Natural killer cell (primary cell): ENCODE measurements around the gene ZNF414. TPM values are rescaled to one million over a fixed set of nuclear protein-coding genes. Genes with fewer than 3 reads are reported as not detected.
A peak's percentile ranks its signal among the peaks of the same experiment; 100 is the strongest.

Experiments
- ATAC-seq, 3 donors: fragments of 150-1000 bp in 2 of 3; fragments of 200-7000 bp in 1 of 3; cut with Tn5 transposase; 1 replicate in 1 of 3; 2 replicates in 2 of 3; pipeline ENCODE4 v1.10.0; 2021; ENCODE audit warnings: mild to moderate bottlenecking in 2 of 3, moderate library complexity in 2 of 3
- DNase-seq, 2 donors: peaks; one replicate each; pipeline versions ENCODE4 v3.0.0 to v3.0.0-alpha.2; 2013 to 2021; ENCODE audit warnings: mixed read lengths in 1 of 2
- H3K27ac ChIP-seq: one replicate; pipeline ENCODE4 v1.5.1; 2013; ENCODE audit warnings: mild to moderate bottlenecking, low read length
- H3K27me3 ChIP-seq: one replicate; pipeline ENCODE4 v1.6.1; 2013; ENCODE audit warnings: low read length; ENCODE audit not compliant: control insufficient read depth, insufficient read depth
- H3K36me3 ChIP-seq: one replicate; pipeline ENCODE4 v1.6.1; 2013; ENCODE audit warnings: low read length; ENCODE audit not compliant: control insufficient read depth, insufficient read depth
- H3K4me1 ChIP-seq: one replicate; pipeline ENCODE4 v1.6.1; 2013; ENCODE audit warnings: low read length; ENCODE audit not compliant: control insufficient read depth, insufficient read depth
- H3K4me3 ChIP-seq: one replicate; pipeline ENCODE4 v1.5.1; 2013; ENCODE audit warnings: low read length
- H3K9me3 ChIP-seq: one replicate; pipeline ENCODE4 v1.6.1; 2013; ENCODE audit warnings: low read length; ENCODE audit not compliant: control insufficient read depth, insufficient read depth
- H3K27ac Mint-ChIP-seq, 2 donors: one replicate each; pipeline ENCODE4 v1.8.0; 2022; ENCODE audit warnings: mild to moderate bottlenecking in 2 of 2, mixed read lengths in 2 of 2, moderate library complexity in 1 of 2
- H3K27me3 Mint-ChIP-seq, 2 donors: one replicate each; pipeline ENCODE4 v1.8.0; 2022; ENCODE audit warnings: low read depth in 2 of 2, mixed read lengths in 2 of 2
- H3K36me3 Mint-ChIP-seq: one replicate; pipeline ENCODE4 v1.8.0; 2022; ENCODE audit warnings: mixed read lengths
- H3K4me1 Mint-ChIP-seq, 2 donors: one replicate each; pipeline ENCODE4 v1.8.0; 2022; ENCODE audit warnings: mixed read lengths in 2 of 2
- H3K4me3 Mint-ChIP-seq: one replicate; pipeline ENCODE4 v1.8.0; 2022; ENCODE audit warnings: mild to moderate bottlenecking, moderate library complexity, mixed read lengths
- H3K9me3 Mint-ChIP-seq, 2 donors: one replicate each; pipeline ENCODE4 v1.8.0; 2022; ENCODE audit warnings: mixed read lengths in 2 of 2
- WGBS: methylation state at CpG from one replicate; pipeline ENCODE4 v1.1.7; 2013; ENCODE audit warnings: missing lambda C conversion rate; ENCODE audit not compliant: insufficient coverage; 5-methylcytosine and 5-hydroxymethylcytosine counted together
- intact Hi-C: fragments of 100-400 bp; cut with micrococcal nuclease; formaldehyde crosslinking; loops from one replicate; pipeline ENCODE4 v1.14.2; 2022
- total RNA-seq, 4 donors: library from RNA; stranded (reverse); fragments of 120-200 nt in 1 of 4; gene quantifications; one replicate each; pipeline versions ENCODE4 v1.2.3 to v1.2.4, GENCODE V29; 2013 to 2022
- TF ChIP-seq, protein P1 (sequence below): fragments of 200-600 bp; IDR thresholded peaks from one replicate; pipeline ENCODE4 v1.8.0; 2022; ENCODE audit warnings: antibody characterized with exemption

The ZNF414 gene
- total RNA-seq, 3 donors from 2014 or later (not counting 1 experiment from before 2014, with no cell fraction given): 42.1 to 46.4 (median 42.3) TPM

DNA sequence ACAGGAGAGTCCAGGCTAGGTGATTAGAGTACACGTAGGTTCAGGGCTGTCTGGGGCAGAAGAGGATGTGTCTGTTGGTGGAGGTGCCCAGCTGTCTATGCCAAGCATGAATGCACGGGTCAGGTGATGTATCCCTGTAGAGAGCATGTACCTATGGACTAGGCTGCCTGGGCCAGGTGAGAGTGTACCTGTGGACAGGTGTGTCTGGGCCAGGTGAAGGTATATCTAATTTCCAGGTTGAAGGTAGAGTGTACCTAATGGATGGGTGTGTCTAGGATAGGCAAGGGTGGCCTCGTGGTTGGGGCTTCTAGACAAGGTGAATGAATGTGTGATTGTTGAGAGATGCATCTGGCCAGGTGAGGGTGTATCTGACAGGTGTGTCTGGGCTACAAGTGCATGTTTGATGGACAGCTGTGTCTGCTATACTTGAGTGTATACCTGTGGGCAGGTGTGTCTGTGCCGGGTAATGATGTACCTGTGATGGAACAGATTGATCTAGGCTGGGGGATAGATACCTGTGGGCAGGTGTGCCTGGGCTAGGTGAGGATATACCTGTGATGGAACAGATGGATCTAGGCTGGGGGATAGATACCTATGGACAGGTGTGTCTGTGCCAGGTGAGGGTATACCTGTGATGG lies 15.5 kb upstream of the ZNF414 start:
- TF ChIP-seq, protein P1, sequence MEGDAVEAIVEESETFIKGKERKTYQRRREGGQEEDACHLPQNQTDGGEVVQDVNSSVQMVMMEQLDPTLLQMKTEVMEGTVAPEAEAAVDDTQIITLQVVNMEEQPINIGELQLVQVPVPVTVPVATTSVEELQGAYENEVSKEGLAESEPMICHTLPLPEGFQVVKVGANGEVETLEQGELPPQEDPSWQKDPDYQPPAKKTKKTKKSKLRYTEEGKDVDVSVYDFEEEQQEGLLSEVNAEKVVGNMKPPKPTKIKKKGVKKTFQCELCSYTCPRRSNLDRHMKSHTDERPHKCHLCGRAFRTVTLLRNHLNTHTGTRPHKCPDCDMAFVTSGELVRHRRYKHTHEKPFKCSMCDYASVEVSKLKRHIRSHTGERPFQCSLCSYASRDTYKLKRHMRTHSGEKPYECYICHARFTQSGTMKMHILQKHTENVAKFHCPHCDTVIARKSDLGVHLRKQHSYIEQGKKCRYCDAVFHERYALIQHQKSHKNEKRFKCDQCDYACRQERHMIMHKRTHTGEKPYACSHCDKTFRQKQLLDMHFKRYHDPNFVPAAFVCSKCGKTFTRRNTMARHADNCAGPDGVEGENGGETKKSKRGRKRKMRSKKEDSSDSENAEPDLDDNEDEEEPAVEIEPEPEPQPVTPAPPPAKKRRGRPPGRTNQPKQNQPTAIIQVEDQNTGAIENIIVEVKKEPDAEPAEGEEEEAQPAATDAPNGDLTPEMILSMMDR: no peak
- ATAC-seq (no peak), DNase-seq (no peak)
- H3K27me3 ChIP-seq: no peaks in the 10 kb centered on the region
- Mint-ChIP-seq H3K9me3 (no peaks in the 10 kb centered on the region), H3K36me3 (peaks cover 29% of the 10 kb centered on the region), H3K27me3 (no peaks in the 10 kb centered on the region), H3K4me3 (no peak overlapping the region), H3K4me1 (peaks cover 20 to 23% of the 10 kb centered on the region in 2 donors), H3K27ac (peak overlapping the region; percentile 83 to 88)
- WGBS: 95% methylated on average over 4 of the region's 4 CpGs
- H3K9me3 ChIP-seq: no peaks in the 10 kb centered on the region
- no peak overlapping the region for H3K4me3 ChIP-seq
- no peaks in the 10 kb centered on the region for H3K4me1 ChIP-seq
- intact Hi-C loops: no loop called here
- H3K27ac ChIP-seq: no peak overlapping the region
- H3K36me3 ChIP-seq: peaks cover 88% of the 10 kb centered on the region

GRCh38 chr19:8528500-8528899 lies 14.5 kb upstream of the ZNF414 start:
- DNase-seq (no peak), ATAC-seq (no peak)
- Mint-ChIP-seq H3K27ac (peak overlapping the region; percentile 83 to 88), H3K9me3 (no peaks in the 10 kb centered on the region), H3K36me3 (peaks cover 29% of the 10 kb centered on the region), H3K4me3 (no peak overlapping the region), H3K27me3 (no peaks in the 10 kb centered on the region), H3K4me1 (peaks cover 22 to 23% of the 10 kb centered on the region in 2 donors)
- no peaks in the 10 kb centered on the region for H3K27me3 ChIP-seq
- H3K9me3 ChIP-seq: no peaks in the 10 kb centered on the region
- H3K36me3 ChIP-seq: peaks cover 90% of the 10 kb centered on the region
- TF ChIP-seq, protein P1: no peak
- WGBS: 91% methylated on average over 3 of the region's 4 CpGs
- no peak overlapping the region for H3K4me3 ChIP-seq
- intact Hi-C loops: no loop called here
- H3K27ac ChIP-seq: no peak overlapping the region
- no peaks in the 10 kb centered on the region for H3K4me1 ChIP-seq

- H3K4me1 Mint-ChIP-seq: peaks cover 22 to 23% of the 10 kb centered on the region in 2 donors
- H3K27me3 Mint-ChIP-seq: no peaks in the 10 kb centered on the region
- no peaks in the 10 kb centered on the region for H3K9me3 ChIP-seq
- H3K27ac Mint-ChIP-seq: peak overlapping the region in 1 of 2 donors; percentile 63
- peaks cover 20% of the 10 kb centered on the region for H3K36me3 Mint-ChIP-seq
- H3K4me1 ChIP-seq: no peaks in the 10 kb centered on the region
- no peak overlapping the region for H3K4me3 ChIP-seq
- no peak overlapping the region for H3K4me3 Mint-ChIP-seq
- ATAC-seq (peak in 1 of 3 donors; percentile 27), DNase-seq (no peak)
- TF ChIP-seq, protein P1: no peak
- no peaks in the 10 kb centered on the region for H3K9me3 Mint-ChIP-seq
- 92% methylated on average over 57 of the region's 57 CpGs for WGBS
- intact Hi-C loops: no loop called here
- H3K36me3 ChIP-seq: peaks cover 90% of the 10 kb centered on the region
- H3K27ac ChIP-seq: no peak overlapping the region
- H3K27me3 ChIP-seq: no peaks in the 10 kb centered on the region
Measured at GRCh38 chr19:8526345-8527091, 12.6 kb upstream of the ZNF414 start.
